ENCODE measurements around the gene NEUROD4. TPM values are rescaled to one million over a fixed set of nuclear protein-coding genes. Genes with fewer than 3 reads are reported as not detected.
A peak's percentile ranks its signal among the peaks of the same experiment; 100 is the strongest.

Gene NEUROD4
- total RNA-seq, 1 experiment from 2014 or later = not detected

DNA sequence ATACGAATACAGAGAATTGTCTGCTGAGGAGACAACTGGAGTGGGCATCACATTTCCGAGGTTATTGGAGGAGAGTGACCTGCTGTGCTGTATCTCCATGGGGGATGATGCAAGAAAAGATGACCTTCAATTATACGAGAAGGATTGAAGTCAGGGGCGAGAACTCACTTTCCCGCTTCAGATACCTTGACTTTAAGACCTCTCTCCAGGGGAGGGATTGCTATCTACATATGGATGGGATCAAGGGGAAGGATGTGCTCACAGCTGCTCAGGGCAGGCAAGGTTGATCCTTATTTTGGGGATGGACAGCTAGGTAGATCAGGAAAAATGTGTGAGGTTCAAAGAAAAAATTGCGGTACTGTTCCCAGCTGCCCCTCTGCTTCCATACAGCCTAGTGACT, 24.4 kb downstream of the NEUROD4 start:
- Mint-ChIP-seq H3K36me3 (no peaks in the 10 kb centered on the region), H3K4me1 (peaks cover 29% of the 10 kb centered on the region), H3K27me3 (ENCODE audit: low read depth) (peaks cover 2% of the 10 kb centered on the region; the same call in 1 of the 2 replicates), H3K4me3 (no peak overlapping the region), H3K9me3 (no peaks in the 10 kb centered on the region), H3K27ac (no peak overlapping the region)
- ATAC-seq (peak; percentile 92), DNase-seq (ENCODE audit: low spot score) (peak; percentile 16)
- TF ChIP-seq, protein P1, sequence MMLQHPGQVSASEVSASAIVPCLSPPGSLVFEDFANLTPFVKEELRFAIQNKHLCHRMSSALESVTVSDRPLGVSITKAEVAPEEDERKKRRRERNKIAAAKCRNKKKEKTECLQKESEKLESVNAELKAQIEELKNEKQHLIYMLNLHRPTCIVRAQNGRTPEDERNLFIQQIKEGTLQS (CRISPR knock-in tag; conservative IDR thresholded peaks at IDR 0.05) = 0 out of 2 replicates have a peak, but pooled peaks have one; percentile 33
- TF ChIP-seq MYBL2 (CRISPR knock-in tag; IDR thresholded peaks at IDR 0.05) = no peak
- TF ChIP-seq KAT7 (CRISPR knock-in tag; IDR thresholded peaks at IDR 0.05; ENCODE audit: borderline replicate concordance) = no peak
- TF ChIP-seq, protein P2, sequence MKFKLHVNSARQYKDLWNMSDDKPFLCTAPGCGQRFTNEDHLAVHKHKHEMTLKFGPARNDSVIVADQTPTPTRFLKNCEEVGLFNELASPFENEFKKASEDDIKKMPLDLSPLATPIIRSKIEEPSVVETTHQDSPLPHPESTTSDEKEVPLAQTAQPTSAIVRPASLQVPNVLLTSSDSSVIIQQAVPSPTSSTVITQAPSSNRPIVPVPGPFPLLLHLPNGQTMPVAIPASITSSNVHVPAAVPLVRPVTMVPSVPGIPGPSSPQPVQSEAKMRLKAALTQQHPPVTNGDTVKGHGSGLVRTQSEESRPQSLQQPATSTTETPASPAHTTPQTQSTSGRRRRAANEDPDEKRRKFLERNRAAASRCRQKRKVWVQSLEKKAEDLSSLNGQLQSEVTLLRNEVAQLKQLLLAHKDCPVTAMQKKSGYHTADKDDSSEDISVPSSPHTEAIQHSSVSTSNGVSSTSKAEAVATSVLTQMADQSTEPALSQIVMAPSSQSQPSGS (CRISPR knock-in tag; IDR thresholded peaks at IDR 0.05; ENCODE audit: borderline replicate concordance, low read depth) = no peak
- 0 out of 2 replicates have a peak, but pooled peaks have one; percentile 52 for TF ChIP-seq ZNF121 (CRISPR knock-in tag; IDR thresholded peaks at IDR 0.05)
- no peak for TF ChIP-seq NFYB (CRISPR knock-in tag; conservative IDR thresholded peaks at IDR 0.05; ENCODE audit: low read depth)
- peak; percentile 50; the same call in 1 of the 2 replicates for TF ChIP-seq ETV6 (CRISPR knock-in tag; IDR thresholded peaks at IDR 0.05)
- ChIA-PET POLR2A (no interaction called here), CTCF (interaction anchor here (0.7 to 2.3 kb wide), 6 partner anchors 24 to 285 kb away, joined by 3 to 12 read pairs (median 4); no protein-coding TSS in a partner anchor)

DNA sequence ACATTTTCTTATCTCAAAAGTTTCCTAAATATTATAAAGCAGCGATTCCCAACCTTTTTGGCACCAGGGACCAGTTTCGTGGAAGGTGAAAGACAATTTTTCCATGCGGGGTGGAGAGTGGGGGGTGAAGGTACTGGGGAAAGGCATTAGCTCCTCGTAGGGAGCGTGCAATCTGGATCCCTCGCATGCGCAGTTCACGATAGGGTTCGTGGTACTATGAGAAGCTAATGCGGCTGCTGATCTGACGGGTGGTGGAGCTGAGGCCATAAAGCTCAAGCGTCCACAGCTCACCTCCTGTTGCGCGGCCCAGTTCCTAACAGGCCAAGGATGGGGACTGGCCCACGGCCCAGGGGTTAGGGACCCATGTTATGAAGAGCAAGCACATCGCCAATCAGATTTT, 29.9 kb downstream of the NEUROD4 start:
- H3K27me3 Mint-ChIP-seq (ENCODE audit: low read depth) = no peaks in the 10 kb centered on the region; the same call in 1 of the 2 replicates
- TF ChIP-seq, protein P3, sequence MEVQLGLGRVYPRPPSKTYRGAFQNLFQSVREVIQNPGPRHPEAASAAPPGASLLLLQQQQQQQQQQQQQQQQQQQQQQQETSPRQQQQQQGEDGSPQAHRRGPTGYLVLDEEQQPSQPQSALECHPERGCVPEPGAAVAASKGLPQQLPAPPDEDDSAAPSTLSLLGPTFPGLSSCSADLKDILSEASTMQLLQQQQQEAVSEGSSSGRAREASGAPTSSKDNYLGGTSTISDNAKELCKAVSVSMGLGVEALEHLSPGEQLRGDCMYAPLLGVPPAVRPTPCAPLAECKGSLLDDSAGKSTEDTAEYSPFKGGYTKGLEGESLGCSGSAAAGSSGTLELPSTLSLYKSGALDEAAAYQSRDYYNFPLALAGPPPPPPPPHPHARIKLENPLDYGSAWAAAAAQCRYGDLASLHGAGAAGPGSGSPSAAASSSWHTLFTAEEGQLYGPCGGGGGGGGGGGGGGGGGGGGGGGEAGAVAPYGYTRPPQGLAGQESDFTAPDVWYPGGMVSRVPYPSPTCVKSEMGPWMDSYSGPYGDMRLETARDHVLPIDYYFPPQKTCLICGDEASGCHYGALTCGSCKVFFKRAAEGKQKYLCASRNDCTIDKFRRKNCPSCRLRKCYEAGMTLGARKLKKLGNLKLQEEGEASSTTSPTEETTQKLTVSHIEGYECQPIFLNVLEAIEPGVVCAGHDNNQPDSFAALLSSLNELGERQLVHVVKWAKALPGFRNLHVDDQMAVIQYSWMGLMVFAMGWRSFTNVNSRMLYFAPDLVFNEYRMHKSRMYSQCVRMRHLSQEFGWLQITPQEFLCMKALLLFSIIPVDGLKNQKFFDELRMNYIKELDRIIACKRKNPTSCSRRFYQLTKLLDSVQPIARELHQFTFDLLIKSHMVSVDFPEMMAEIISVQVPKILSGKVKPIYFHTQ (CRISPR knock-in tag; IDR thresholded peaks at IDR 0.05) = no peak
- TF ChIP-seq SP1 (CRISPR knock-in tag; conservative IDR thresholded peaks at IDR 0.05) (no peak), SOX15 (CRISPR knock-in tag; IDR thresholded peaks at IDR 0.05) (no peak), RELA (CRISPR knock-in tag; IDR thresholded peaks at IDR 0.05; ENCODE audit: borderline replicate concordance) (no peak), NFYB (CRISPR knock-in tag; conservative IDR thresholded peaks at IDR 0.05; ENCODE audit: low read depth) (no peak), TEAD1 (CRISPR knock-in tag; IDR thresholded peaks at IDR 0.05) (no peak), NFATC4 (CRISPR knock-in tag; IDR thresholded peaks at IDR 0.05) (no peak), FOXJ3 (CRISPR knock-in tag; IDR thresholded peaks at IDR 0.05; ENCODE audit: borderline replicate concordance) (no peak), RORB (CRISPR knock-in tag; IDR thresholded peaks at IDR 0.05) (no peak)
- TF ChIP-seq, protein P4, sequence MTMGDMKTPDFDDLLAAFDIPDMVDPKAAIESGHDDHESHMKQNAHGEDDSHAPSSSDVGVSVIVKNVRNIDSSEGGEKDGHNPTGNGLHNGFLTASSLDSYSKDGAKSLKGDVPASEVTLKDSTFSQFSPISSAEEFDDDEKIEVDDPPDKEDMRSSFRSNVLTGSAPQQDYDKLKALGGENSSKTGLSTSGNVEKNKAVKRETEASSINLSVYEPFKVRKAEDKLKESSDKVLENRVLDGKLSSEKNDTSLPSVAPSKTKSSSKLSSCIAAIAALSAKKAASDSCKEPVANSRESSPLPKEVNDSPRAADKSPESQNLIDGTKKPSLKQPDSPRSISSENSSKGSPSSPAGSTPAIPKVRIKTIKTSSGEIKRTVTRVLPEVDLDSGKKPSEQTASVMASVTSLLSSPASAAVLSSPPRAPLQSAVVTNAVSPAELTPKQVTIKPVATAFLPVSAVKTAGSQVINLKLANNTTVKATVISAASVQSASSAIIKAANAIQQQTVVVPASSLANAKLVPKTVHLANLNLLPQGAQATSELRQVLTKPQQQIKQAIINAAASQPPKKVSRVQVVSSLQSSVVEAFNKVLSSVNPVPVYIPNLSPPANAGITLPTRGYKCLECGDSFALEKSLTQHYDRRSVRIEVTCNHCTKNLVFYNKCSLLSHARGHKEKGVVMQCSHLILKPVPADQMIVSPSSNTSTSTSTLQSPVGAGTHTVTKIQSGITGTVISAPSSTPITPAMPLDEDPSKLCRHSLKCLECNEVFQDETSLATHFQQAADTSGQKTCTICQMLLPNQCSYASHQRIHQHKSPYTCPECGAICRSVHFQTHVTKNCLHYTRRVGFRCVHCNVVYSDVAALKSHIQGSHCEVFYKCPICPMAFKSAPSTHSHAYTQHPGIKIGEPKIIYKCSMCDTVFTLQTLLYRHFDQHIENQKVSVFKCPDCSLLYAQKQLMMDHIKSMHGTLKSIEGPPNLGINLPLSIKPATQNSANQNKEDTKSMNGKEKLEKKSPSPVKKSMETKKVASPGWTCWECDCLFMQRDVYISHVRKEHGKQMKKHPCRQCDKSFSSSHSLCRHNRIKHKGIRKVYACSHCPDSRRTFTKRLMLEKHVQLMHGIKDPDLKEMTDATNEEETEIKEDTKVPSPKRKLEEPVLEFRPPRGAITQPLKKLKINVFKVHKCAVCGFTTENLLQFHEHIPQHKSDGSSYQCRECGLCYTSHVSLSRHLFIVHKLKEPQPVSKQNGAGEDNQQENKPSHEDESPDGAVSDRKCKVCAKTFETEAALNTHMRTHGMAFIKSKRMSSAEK (CRISPR knock-in tag; IDR thresholded peaks at IDR 0.05; ENCODE audit: borderline replicate concordance) = no peak
- TF ChIP-seq, protein P5, sequence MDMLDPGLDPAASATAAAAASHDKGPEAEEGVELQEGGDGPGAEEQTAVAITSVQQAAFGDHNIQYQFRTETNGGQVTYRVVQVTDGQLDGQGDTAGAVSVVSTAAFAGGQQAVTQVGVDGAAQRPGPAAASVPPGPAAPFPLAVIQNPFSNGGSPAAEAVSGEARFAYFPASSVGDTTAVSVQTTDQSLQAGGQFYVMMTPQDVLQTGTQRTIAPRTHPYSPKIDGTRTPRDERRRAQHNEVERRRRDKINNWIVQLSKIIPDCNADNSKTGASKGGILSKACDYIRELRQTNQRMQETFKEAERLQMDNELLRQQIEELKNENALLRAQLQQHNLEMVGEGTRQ (CRISPR knock-in tag; IDR thresholded peaks at IDR 0.05) = no peak
- TF ChIP-seq, protein P6, sequence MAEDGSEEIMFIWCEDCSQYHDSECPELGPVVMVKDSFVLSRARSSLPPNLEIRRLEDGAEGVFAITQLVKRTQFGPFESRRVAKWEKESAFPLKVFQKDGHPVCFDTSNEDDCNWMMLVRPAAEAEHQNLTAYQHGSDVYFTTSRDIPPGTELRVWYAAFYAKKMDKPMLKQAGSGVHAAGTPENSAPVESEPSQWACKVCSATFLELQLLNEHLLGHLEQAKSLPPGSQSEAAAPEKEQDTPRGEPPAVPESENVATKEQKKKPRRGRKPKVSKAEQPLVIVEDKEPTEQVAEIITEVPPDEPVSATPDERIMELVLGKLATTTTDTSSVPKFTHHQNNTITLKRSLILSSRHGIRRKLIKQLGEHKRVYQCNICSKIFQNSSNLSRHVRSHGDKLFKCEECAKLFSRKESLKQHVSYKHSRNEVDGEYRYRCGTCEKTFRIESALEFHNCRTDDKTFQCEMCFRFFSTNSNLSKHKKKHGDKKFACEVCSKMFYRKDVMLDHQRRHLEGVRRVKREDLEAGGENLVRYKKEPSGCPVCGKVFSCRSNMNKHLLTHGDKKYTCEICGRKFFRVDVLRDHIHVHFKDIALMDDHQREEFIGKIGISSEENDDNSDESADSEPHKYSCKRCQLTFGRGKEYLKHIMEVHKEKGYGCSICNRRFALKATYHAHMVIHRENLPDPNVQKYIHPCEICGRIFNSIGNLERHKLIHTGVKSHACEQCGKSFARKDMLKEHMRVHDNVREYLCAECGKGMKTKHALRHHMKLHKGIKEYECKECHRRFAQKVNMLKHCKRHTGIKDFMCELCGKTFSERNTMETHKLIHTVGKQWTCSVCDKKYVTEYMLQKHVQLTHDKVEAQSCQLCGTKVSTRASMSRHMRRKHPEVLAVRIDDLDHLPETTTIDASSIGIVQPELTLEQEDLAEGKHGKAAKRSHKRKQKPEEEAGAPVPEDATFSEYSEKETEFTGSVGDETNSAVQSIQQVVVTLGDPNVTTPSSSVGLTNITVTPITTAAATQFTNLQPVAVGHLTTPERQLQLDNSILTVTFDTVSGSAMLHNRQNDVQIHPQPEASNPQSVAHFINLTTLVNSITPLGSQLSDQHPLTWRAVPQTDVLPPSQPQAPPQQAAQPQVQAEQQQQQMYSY (CRISPR knock-in tag; IDR thresholded peaks at IDR 0.05) = no peak
- TF ChIP-seq, protein P7, sequence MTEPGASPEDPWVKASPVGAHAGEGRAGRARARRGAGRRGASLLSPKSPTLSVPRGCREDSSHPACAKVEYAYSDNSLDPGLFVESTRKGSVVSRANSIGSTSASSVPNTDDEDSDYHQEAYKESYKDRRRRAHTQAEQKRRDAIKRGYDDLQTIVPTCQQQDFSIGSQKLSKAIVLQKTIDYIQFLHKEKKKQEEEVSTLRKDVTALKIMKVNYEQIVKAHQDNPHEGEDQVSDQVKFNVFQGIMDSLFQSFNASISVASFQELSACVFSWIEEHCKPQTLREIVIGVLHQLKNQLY (CRISPR knock-in tag; IDR thresholded peaks at IDR 0.05) = no peak
- H3K27ac Mint-ChIP-seq = no peak overlapping the region
- no peaks in the 10 kb centered on the region for H3K36me3 Mint-ChIP-seq
- H3K4me3 Mint-ChIP-seq = no peak overlapping the region
- H3K9me3 Mint-ChIP-seq = no peaks in the 10 kb centered on the region
- ATAC-seq (no peak), DNase-seq (ENCODE audit: low spot score) (no peak)
- POLR2A ChIA-PET = no interaction called here
- CTCF ChIA-PET = interaction anchor here (0.9 to 1.9 kb wide), 3 partner anchors 19 to 56 kb away, joined by 4 to 11 read pairs (median 9); no protein-coding TSS in a partner anchor
- peaks cover 17% of the 10 kb centered on the region for H3K4me1 Mint-ChIP-seq
